Bone marrow (tissue), 2 donors: ENCODE data around the gene WBP1.
"Not testable (repeated sequence)": the region's sequence is repeated elsewhere in the genome, so short reads cannot be mapped to it uniquely, and the experiment has no call there.

Source experiments
- DNase-seq, 2 donors: peaks; one replicate each; lab custom pipeline; 2025; lab: John Stamatoyannopoulos, UW

WBP1 gene

DNA sequence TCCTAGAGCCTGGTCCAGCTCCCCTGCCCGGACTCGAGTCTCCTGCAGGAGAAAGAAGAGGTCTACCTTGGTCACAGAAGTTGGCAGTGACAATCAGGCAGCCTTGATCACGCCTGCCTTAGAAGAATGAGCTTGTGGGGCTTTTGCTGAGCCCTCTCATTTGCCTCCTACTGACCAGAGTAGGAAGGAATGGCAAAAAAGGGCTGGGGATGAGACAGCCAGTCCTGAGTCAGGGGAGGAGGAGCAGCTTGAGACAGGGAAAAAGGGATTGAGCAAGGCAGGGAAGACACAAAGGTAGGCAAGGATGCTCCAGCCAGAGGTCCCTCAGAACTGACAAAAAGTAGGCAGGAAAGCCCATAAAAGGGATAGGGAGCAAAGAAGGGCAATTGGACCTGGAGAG is 30.7 kb upstream of the WBP1 start:
- no peak for DNase-seq

- no peak for DNase-seq
These were observed 29.6 kb upstream of the WBP1 start for GRCh38 chr2:74428675-74429074.

DNA sequence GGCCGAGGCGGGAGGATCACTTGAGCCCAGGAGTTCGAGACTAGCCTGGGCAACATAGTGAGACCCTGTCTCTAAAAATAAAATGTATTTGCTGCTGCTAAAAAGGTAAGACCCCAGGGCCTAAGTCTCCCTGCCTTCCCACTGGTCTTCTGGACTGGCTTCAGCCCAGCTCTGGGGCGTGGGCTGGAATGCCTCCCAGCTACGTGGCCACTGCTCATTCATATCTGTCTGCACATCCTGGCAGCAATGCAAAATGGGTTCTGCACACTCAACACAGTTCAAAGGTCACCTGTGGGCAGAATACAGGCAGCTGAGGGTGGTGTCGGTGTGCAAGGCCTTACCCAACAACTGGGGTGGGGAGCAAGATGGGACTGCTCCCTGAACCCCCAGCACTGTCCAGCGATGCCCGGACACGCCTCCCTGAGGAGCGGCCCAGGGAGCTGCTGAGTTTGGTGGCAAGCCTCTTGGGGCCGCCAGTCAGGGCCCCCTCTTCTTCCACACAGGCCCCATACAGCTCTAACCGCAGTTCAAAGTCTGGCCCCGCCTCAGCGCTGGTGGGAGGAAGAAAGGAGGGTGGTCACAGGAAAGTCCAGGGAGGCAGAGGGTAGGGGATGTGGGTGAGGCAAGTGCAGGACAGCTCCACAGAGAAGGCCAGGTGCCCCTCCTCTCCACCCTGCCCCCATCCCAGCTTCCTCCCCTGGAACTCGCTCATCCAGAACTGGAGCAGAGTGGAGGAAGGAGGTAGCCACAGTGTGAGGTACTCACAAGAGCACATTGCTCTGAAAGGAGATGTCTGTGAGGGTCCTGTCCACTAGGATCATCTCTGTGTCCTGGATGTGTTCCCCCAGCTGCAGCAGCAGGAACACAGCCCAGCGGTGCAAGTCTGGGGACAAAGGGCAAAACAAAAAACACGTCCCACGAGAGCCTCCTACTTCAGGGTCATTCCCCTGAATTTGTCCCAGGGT is 28.5 kb upstream of the WBP1 start:
- DNase-seq, result no peak

- no peak for DNase-seq
These were observed 27.7 kb upstream of the WBP1 start for GRCh38 chr2:74430502-74430901.

DNA sequence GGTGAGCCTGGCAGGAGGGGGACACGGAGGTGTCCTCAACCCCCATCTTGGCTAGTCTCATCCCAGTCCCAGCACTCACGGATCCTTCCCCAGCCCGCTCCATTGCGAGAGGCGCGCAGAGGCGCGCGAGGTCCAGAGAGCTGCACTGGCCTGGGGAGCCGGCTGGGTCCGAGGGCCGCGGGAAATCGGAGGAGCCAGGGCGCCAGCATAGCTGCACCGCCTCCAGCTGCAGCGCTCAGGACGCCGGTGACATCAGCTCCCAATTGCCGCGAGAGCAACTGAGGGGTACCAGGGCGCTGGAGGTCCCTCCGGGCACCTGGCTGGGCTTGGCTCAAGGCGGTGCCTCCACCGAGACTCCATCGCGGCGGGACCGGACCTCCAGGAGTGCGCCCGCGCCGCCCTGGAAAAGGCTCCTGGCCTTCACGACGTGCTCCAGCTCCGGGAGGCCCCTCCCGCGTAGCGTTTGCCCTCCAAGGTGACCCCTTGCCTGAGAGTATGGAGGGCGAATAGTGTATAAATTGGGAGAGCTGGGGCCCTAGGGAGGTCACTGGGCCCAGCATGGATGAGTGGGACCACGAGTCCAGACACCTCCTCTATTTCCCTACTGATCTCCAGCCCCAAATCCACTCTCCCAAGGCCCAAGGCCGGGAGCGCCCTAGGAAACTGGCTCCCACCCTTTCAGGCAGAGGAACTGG is 22.0 kb upstream of the WBP1 start:
- no peak for DNase-seq

DNA sequence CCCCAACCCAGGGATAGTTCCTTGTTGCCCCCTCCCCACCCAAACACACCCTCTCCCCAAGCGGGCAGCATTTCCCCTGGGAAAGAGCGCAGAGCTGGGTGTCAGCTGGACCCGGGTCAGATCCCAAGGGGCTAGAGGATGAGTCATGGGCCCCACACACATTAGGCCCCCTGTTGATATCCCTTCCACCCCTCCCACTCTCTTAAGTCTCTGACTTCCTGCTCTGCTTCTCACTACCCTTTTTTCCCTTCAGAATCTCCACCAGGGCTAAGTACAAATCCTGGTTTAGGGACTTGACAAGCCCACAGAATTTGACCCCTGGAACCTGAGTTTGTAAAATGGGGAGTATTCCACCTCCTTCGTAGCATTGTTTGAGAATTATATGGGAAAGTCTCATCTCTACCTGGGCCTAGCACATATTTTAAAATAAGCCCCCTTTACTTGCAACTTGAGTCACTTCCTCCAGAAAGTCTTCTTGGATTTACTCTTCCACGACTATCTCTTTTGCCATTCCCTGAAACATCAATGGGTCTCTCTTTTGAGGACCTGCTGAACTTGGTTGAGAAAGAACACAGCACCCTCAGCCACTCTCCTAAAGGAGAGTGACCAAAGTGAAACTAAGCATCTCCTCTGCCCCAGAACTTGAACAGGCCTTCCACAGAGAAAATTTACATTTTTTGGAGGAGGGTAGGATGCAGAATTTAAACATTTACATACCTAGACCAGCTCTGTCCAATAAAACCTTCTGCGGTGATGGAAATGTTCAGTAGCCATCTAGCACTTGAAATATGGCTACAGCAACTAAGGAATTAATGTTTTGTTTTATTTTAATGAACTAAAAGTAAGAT is 21.2 kb upstream of the WBP1 start:
- no peak for DNase-seq

DNA sequence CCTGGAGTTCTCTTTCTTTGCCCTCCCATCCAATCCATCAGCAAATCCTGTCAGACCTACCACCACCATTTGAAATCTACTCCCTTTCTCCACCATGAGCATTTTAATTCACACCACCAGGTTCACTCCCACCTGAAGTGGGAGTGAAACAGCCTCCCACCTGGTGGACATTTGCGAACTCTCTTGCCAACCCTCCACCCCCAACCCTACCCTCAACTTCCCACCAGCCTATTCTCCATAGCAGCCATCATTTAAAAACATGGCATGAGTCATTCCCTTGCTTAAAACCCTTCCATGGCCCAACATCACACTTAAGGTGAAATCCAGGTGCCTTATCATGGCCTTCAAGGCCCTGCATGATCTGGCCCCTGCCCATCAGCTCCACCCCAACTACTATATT is 20.0 kb upstream of the WBP1 start:
- no peak for DNase-seq

DNA sequence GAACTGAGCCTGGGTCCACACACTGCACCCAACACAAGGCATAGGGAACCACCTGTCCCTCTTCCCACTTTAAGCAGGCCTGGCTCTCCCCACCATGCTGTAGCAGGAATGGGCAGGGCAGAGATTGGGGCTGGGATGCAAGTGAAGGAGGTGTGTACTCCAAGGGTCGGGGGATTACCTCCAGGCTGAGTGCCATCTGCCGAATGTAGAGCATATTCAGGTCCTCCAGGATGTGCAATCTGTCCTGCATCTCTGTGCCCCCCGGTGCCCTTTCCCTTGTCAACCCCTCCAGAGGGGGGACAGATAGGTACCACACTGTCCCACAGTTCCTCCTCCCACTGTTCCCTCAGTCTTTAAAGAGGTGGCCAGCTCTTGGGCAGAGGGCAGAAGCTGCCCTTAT is 18.9 kb upstream of the WBP1 start:
- DNase-seq, result no peak

- no peak for DNase-seq
These were observed 18.3 kb upstream of the WBP1 start for GRCh38 chr2:74439803-74440377.

GRCh38 chr2:74440378-74441169 is 17.7 kb upstream of the WBP1 start:
- DNase-seq, result peak; percentile 31 to 75

GRCh38 chr2:74441170-74441689 is 17.0 kb upstream of the WBP1 start:
- no peak for DNase-seq

- no peak for DNase-seq
These were observed 16.4 kb upstream of the WBP1 start, which contains the start of gene RTKN for GRCh38 chr2:74441690-74442482. TSS of gene RTKN (minus strand) at chr2:74441937. CDS start at chr2:74441816, 121 bp downstream.

GRCh38 chr2:74442483-74443297 is 15.5 kb upstream of the WBP1 start:
- not testable (repeated sequence) for DNase-seq

GRCh38 chr2:74444498-74445318 is 13.5 kb upstream of the WBP1 start:
- no peak for DNase-seq

DNA sequence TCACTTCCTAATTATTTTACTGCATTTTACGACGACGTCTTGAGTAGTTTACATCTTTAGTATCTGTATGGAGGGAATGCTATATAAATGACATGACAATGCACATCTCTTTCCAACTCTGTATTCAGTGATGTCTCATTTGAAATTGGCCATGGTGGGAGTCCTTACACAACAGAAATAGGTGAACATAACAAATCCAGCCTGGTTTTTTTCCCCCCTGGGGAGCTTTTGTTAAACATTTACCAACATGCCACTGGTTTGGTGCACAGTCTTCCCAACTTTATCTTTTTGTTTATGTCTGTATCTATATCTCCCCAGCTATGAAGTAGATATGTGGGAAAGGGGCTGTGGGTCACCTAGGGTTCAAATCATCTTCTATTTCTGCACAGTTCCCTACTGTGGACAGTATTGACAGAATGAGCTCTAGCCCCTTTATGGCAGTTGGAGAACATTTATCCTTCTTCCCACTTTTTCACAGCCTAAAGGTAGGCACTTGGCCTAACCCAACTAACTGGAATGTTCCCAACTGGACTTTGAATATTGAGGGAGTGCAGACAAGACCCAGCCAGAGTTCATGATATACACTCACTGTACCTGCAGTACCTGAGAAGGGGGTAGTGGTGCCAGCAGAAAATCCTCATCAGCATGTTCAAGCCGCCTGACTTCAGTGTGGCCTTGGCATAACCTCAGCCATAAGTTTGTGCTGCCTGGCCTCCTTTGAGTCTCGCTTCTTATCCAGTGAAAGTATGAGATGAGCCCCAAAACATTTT is 10.8 kb upstream of the WBP1 start:
- DNase-seq, result no peak

DNA sequence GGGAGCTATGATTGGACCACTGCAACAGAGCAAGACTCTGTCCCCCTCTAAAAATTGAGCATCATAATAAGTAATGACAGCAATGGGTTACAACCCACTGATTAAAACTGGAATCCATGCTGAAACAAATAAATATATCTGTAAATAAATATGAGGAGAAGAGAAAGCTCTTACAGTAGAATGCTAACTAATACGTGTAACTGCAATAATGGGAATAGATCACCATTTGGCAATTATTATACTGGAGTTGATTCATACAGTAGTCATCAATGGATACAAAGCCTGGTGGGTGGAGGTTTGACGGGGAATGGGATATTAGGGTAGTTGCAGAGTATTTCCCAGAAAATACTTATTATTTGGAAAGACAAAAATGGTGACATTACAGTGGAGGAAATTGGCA is 9.5 kb upstream of the WBP1 start:
- no peak for DNase-seq

DNA sequence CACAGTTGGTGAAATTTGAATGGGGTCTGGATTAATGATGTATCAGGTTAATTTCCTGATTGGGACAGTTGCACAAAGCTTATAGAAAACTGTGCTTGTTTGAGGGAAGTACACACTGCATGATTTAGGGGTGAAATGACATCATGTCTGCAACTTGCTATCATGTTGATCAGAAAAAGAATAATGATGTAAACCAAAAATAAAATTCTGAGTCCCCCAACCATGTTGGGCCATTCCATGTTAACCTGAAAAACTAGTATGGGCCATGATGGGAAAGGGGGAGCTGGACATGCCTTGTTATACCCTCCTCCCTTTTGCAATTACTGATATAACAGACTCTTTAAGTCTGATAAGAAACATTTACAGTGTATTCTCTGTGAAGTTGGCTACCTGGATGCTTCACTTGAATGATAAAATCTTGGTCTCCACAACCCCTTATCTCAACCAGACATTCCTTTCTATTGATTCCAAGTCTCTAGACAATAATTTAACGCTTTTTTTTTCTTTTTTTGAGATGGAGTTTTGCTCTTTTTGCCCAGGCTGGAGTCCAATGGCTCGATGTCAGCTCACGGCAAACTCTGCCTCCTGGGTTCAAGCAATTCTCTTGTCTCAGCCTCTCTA is 7.6 kb upstream of the WBP1 start:
- no peak for DNase-seq
